Stimulated activated CD8-positive, alpha-beta memory T cell treated with anti-CD3 and anti-CD28 coated beads, Interleukin-12 subunit alpha, Interleukin-12 subunit beta, amount 100 ng/mL, for 24 hours (primary cell): Measurements from ENCODE around the gene CNP.

Experiments used
- DNase-seq: peaks from one replicate; pipeline ENCODE4 v3.0.0-alpha.2; 2020; ENCODE audit errors: extremely low read depth

CNP gene

DNA sequence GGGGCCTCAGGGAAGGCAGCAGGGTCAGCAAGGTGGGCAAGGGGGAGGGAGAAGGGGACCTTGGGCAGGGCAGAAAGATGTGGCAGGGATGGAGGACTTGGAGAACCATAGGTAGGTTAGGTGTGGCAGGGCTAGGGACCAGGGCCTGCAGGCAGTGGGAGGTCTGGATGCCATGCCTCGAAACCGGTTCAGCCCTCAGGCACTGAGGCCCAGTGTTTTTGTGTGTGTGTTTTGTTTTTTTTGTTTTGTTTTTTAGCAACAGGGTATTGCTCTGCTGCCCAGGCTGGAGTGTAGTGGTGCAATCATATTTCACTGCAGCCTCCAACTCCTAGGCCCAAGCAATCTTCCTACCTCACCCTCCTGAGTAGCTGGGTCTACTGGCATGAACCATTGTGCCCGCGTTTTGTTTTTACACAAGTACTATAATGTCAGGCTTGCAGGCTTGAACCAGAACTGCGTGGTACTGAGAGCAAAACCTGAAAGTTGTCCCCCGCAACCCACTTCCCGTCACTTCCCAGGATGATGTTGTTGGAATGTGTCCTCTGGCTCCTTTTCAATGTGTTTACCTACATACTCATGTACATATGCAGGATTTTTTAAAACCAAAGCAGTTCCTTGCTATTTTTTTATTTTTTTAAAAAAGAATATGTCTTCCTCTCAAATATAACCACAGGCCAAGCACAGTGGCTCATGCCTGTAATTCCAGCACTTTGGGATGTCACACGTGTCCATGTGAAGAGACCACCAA, 23.8 kb upstream of the CNP start:
- DNase-seq: no peak

DNA sequence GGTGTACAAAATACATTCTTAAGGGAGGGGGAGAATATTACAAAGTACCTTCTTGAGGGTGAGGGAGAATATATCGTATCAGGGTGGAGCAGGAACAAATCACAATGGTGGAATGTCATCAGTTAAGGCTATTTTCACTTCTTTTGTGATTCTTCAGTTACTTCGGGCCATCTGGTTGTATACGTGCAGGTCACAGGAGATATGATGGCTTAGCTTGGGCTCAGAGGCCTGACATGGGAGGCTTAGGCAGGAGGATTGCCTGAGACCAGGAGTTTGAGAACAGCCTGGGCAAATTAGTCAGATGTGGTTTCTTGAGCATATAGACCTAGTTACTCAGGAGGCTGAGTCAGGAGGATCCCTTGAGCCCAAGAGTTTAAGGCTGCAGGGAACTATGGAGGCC, 23.1 kb upstream of the CNP start:
- no peak for DNase-seq

DNA sequence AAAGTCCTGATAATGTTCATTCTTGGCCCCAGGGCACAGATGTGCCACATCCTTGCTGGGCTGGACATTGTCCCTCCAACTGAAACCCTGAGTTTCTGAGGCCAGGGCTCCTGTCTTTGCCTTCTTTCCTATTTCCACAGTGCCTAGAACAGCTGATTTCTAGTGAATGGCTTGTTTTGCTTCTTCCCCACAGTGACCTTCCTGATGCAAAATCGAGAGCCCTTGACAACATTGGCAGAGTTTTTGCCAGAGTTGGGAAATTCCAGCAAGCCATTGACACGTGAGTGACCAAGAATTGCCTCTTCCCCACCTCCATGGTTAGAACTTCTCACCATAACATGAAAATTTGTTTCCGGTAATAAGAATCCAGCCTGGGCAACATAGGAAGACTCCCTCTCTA, 21.7 kb upstream of the CNP start:
- no peak for DNase-seq

GRCh38 chr17:41948762-41949460, 17.7 kb upstream of the CNP start:
- DNase-seq: no peak

GRCh38 chr17:41956522-41956921, 10.1 kb upstream of the CNP start:
- no peak for DNase-seq

GRCh38 chr17:41957031-41957868, 9.3 kb upstream of the CNP start:
- DNase-seq: no peak

DNA sequence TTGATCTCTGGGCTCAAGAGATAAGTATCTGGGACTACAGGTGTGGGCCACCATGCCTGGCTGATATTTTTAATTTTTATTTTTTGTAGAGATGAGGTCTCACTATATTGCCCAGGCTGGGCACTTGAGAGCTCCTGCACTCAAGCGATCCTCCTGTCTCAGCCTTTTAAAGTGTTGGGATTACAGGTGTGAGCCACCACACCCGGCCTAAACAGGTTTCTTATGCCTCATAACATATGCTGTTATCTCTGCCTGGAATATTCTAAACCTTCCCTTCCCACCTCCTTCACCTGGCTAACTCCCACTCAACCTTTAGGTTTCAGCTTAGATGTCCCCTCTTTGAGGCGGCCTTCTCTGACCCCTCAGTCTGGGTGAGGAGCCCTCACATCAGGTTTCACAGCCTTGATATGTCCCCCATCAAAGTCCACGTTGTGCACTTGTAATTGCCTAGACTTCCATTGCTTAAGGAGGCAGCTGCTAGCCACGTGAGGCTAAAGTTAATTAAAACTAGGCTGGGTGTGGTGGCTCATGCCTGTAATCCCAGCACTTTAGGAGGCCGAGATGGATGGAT, 8.6 kb upstream of the CNP start:
- no peak for DNase-seq

- DNase-seq: no peak
Measured at GRCh38 chr17:41959030-41959335, 7.6 kb upstream of the CNP start.

GRCh38 chr17:41959336-41960095, 7.1 kb upstream of the CNP start:
- no peak for DNase-seq

- no peak for DNase-seq
Measured at GRCh38 chr17:41962111-41962510, 4.5 kb upstream of the CNP start.

- peak; percentile 16 for DNase-seq
Measured at GRCh38 chr17:41962768-41963434, 3.7 kb upstream of the CNP start.

DNA sequence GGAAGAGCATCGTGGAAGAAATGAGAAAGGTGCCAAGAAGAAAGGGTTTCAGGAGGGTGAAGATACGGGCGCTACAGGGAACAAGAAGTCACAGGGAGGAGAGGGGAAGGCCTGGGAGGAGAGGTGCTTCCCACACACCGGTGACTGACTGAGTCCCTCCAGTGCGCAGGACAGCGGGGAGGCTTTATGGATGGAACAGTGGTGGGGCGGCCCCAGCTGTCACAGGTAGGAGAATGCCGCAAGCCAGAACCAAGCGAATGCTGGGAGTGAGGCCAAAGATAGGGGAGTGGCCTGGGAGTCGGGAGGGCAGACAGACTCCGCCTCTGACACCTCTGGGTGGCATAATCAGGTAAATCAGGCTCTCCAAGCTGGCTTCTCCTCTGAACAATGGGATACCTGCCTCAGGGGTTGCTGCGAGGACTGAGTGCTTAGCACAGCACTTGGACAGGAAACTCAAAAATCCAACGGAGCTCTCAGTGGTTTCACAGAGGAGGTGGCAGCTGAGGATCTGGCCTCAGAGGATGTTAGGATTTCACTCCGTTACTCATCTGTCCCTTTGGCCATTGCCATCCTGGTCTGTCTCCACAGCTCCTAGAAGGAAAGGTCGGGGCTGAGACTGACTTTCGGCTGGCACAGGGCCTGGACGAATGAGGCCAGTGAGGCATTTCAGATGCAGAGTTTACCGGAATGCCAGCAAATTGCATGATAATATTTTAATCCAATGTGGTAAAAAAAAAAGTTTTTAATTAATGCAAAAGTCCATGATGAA, 717 bp upstream of the CNP start:
- DNase-seq: peak; percentile 28

- DNase-seq: no peak
Measured at GRCh38 chr17:41967141-41967920, 736 bp downstream of the CNP start.

GRCh38 chr17:41967921-41968578, 1.5 kb downstream of the CNP start:
- no peak for DNase-seq

DNA sequence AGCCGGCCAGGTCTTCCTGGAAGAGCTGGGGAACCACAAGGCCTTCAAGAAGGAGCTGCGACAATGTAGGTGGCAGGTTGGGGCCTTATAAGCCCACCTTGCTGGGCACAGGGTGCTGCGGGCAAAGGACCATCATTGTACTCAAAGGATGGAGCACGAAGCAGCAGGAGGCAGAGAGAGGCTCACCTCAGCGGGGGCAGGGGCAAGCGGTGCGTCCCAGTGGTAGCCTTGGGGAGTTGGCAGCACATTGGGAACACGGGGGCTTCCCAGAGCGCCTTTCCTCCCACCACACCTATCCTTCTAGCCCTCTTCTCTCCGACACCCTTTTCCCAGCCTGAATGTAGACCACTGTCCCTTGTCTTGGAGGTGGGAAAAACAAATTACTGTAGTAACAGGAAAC, 2.1 kb downstream of the CNP start:
- no peak for DNase-seq

GRCh38 chr17:41970901-41971331, 4.3 kb downstream of the CNP start:
- DNase-seq: no peak

- DNase-seq: no peak
Measured at GRCh38 chr17:41971721-41972523, 5.3 kb downstream of the CNP start.
